ENCODE data around the gene ZC3H12D. TPM values are rescaled to one million over a fixed set of nuclear protein-coding genes. Genes with fewer than 3 reads are reported as not detected.
"Not testable (repeated sequence)": the region's sequence is repeated elsewhere in the genome, so short reads cannot be mapped to it uniquely, and the experiment has no call there.

Gene ZC3H12D
- total RNA-seq, 6 donors from 2014 or later, result 1.4 to 5.7 (median 2.6) TPM

- Histone ChIP-seq H3K4me3 (no peak overlapping the region), H3K36me3 (no peaks in the 10 kb centered on the region), H3K27ac (no peak overlapping the region), H3K4me1 (peaks cover 21 to 36% (median 24%) of the 10 kb centered on the region in 4 donors), H3K9me3 (no peaks in the 10 kb centered on the region), H3K27me3 (peaks cover 0 to 10% (median 0%) of the 10 kb centered on the region in 4 donors)
- no peak for ATAC-seq (ENCODE audit: low FRiP score in 2 of 2)
- 94 to 95% methylated on average over 3 to 5 of the region's 5 CpGs for WGBS, 2 donors
- TF ChIP-seq CTCF (IDR thresholded peaks at IDR 0.05) (no peak), EP300 (IDR thresholded peaks at IDR 0.05) (no peak), POLR2AphosphoS5 (IDR thresholded peaks at IDR 0.05) (no peak), POLR2A (IDR thresholded peaks at IDR 0.05) (no peak)
- no peak for DNase-seq
Measured at GRCh38 chr6:149448821-149449453, 35.9 kb downstream of the ZC3H12D start.

- H3K27me3 ChIP-seq, result peaks cover 0 to 10% (median 0%) of the 10 kb centered on the region in 4 donors
- 89 to 95% methylated on average over 5 of the region's 5 CpGs for WGBS, 2 donors
- no peak overlapping the region for H3K4me3 ChIP-seq
- peaks cover 13 to 20% (median 15%) of the 10 kb centered on the region in 4 donors for H3K4me1 ChIP-seq
- TF ChIP-seq POLR2A (IDR thresholded peaks at IDR 0.05) (no peak), CTCF (IDR thresholded peaks at IDR 0.05) (no peak), EP300 (IDR thresholded peaks at IDR 0.05) (no peak), POLR2AphosphoS5 (IDR thresholded peaks at IDR 0.05) (no peak)
- H3K9me3 ChIP-seq, result no peaks in the 10 kb centered on the region
- ATAC-seq (ENCODE audit: low FRiP score in 2 of 2) (no peak), DNase-seq (no peak)
- no peaks in the 10 kb centered on the region for H3K36me3 ChIP-seq
- no peak overlapping the region for H3K27ac ChIP-seq
Measured at GRCh38 chr6:149446791-149447376, 37.9 kb downstream of the ZC3H12D start.

- TF ChIP-seq POLR2A (IDR thresholded peaks at IDR 0.05) (no peak), POLR2AphosphoS5 (IDR thresholded peaks at IDR 0.05) (no peak), EP300 (IDR thresholded peaks at IDR 0.05) (no peak), CTCF (IDR thresholded peaks at IDR 0.05) (no peak)
- Histone ChIP-seq H3K4me1 (peaks cover 3 to 7% (median 5%) of the 10 kb centered on the region in 4 donors), H3K36me3 (no peaks in the 10 kb centered on the region), H3K27ac (no peak overlapping the region), H3K27me3 (peaks cover 0 to 2% (median 0%) of the 10 kb centered on the region in 4 donors), H3K9me3 (no peaks in the 10 kb centered on the region), H3K4me3 (no peak overlapping the region)
- 89 to 93% methylated on average over 7 of the region's 7 CpGs for WGBS, 2 donors
- no peak for ATAC-seq (ENCODE audit: low FRiP score in 2 of 2)
- no peak for DNase-seq
Measured at GRCh38 chr6:149445573-149445972, 39.2 kb downstream of the ZC3H12D start.

- 85 to 96% methylated on average over 4 to 6 of the region's 6 CpGs for WGBS, 2 donors
- DNase-seq, result no peak
- no peaks in the 10 kb centered on the region for H3K36me3 ChIP-seq
- H3K27me3 ChIP-seq, result no peaks in the 10 kb centered on the region
- no peaks in the 10 kb centered on the region for H3K9me3 ChIP-seq
- no peak for TF ChIP-seq POLR2AphosphoS5 (IDR thresholded peaks at IDR 0.05)
- no peak for TF ChIP-seq EP300 (IDR thresholded peaks at IDR 0.05)
- no peak for TF ChIP-seq POLR2A (IDR thresholded peaks at IDR 0.05)
- TF ChIP-seq CTCF (IDR thresholded peaks at IDR 0.05), result no peak
- H3K4me3 ChIP-seq, result no peak overlapping the region
- peaks cover 0 to 2% (median under 1%) of the 10 kb centered on the region in 4 donors for H3K4me1 ChIP-seq
- no peak for ATAC-seq (ENCODE audit: low FRiP score in 2 of 2)
- H3K27ac ChIP-seq, result no peak overlapping the region
Measured at GRCh38 chr6:149445095-149445466, 39.7 kb downstream of the ZC3H12D start.

GRCh38 chr6:149444360-149445094 lies 40.3 kb downstream of the ZC3H12D start:
- DNase-seq; ATAC-seq (ENCODE audit: low FRiP score in 2 of 2); H3K9me3 ChIP-seq; H3K4me3 ChIP-seq; H3K36me3 ChIP-seq; H3K27ac ChIP-seq; H3K4me1 ChIP-seq; H3K27me3 ChIP-seq: not testable (repeated sequence)
- WGBS, 2 donors, result 50 to 73% methylated on average over 2 to 3 of the region's 3 CpGs

Measured in upper lobe of left lung (tissue), 6 donors.